ENCODE measurements around the gene LYPD8.

The LYPD8 gene

DNA sequence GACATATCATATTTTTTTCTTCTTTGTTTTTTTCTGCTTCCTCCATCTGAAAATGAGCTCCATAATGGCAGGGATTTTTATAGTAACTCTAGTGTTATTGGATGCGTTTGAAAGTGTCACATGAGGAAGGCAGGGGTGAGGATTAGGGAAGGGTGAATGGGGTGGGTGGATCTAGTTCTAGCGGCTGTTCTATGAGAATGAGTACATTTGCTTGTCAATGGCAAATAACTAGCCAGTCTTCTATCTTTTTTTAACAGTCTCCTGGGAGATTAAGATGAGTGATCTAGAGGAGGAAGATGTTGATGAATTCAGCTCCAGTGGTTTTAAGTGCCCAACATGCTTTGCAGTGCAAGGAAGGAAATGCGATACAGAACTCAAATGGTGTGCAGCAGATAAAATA is 58.8 kb downstream of the LYPD8 start:
- no peak for DNase-seq

DNA sequence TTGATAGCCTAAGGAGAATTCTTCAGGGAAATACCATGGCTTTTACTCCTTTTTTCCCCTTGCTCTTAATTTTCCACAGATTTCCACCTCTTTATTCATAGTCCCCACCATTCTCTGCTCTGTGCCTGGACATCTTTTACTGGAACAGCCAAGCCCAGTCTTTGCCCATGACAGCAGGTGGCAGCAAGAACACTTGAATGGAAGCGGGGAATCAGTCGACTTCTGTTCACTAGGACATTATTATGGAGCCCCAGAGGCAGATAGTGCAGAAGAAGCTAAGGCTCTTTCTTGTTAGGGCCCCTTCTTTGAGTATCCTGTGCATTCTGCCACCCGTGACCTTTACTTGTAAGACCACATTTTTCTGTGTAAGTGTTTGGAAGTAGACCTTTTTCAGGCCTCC is 59.3 kb downstream of the LYPD8 start:
- DNase-seq, result no peak

DNA sequence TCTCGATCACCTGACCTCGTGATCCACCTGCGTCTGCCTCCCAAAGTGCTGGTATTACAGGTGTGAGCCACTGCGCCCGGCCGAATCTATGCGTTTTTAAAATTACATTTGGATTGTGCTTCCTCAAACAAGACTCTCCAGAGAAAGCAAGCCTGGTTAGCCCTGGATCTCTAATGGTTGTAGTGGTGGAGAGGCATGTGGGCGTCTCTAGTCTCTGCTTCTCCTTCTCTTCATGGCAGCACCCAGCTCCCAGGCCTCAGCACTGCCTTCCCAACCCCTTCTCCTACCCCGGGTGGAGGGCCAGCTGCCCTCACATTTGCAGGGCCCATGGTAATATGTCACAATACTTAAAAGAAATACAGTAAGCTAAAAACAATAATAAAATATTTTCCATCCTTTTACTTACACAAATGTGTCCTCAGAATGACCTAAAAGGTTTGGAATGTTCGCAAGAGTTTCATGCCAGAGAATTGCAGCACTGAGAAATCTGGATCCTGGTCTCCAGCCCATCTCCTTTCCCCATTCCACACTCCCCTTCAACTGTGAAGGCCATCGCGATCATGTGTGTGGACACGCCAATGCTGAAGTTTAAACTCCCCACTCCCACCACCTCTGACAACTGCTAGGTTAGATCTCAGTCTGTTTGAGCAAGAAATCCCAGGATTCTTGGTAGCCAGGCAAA is 60.0 kb downstream of the LYPD8 start:
- DNase-seq, result no peak

DNA sequence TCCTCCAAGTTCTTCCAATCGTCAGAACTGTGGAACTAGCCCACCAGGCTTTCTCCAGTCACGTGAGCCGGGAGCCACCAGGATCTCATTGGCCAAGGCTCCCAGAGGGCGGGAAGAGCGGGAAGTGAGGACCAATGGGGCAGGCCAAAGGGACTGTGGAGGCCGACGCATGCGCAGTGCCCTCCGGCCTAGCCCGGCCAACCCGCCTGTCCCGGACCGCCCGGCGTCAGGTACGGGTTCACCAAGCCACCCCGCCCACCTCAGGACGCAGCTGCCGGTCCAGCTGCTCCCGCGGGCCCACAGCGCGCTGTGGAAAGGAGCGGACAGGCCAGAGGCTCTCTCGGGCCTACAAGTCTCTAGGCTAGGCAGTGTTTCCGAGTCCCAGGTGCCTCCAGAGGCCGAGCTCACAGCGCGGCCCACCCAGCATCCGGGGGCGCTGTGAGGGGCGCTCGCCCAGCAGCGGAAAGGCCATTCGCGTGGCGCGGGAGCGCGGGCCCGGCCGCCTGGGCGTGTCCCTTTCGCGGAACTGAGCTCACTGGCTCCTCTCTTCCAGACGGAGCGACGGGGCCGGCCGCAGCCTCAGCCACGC is 63.9 kb downstream of the LYPD8 start:
- no peak for DNase-seq

Data from central memory CD4-positive, alpha-beta T cell (primary cell).